Panc1 (cell line): ENCODE measurements around the gene AKR1C2. TPM values are rescaled to one million over a fixed set of nuclear protein-coding genes. Genes with fewer than 3 reads are reported as not detected.
"Not testable (repeated sequence)": the region's sequence is repeated elsewhere in the genome, so short reads cannot be mapped to it uniquely, and the experiment has no call there.

Experiments
- ATAC-seq: fragments of 200-7000 bp; cut with Tn5 transposase; 2 replicates; pipeline ENCODE4 v1.9.1; 2020; ENCODE audit warnings: mild to moderate bottlenecking, moderate library complexity
- BruUV-seq: library from RNA; stranded (reverse); fragments of 400-500 nt; replicated peaks from 2 replicates; lab custom pipeline; 2021; lab: Mats Ljungman, UMichigan
- CTCF ChIA-PET: fragments of 300-600 bp; sonication (Branson Sonifier 250); formaldehyde crosslinking; loops from one replicate; lab custom pipeline; 2022; ENCODE audit warnings: antibody characterized with exemption; lab: Charles Lee
- POLR2A ChIA-PET: fragments of 300-600 bp; sonication (Branson Sonifier 250); formaldehyde crosslinking; loops from one replicate; lab custom pipeline; 2022; ENCODE audit warnings: antibody characterized with exemption; lab: Charles Lee
- DNase-seq: peaks from one replicate; pipeline ENCODE4 v3.0.0-alpha.2; 2010; ENCODE audit warnings: low read depth, low spot score
- H3K27ac ChIP-seq: 2 replicates; pipeline ENCODE4 v1.5.1; 2011; ENCODE audit warnings: mild to moderate bottlenecking, low read length, inconsistent platforms
- H3K27me3 ChIP-seq: fragments of 200-500 bp; sonication (Bioruptor generic); 2 replicates; pipeline ENCODE4 v1.6.0; 2014; ENCODE audit warnings: low read length, inconsistent platforms; ENCODE audit not compliant: control insufficient read depth, insufficient read depth
- H3K36me3 ChIP-seq: fragments of 200-500 bp; sonication (Bioruptor generic); 2 replicates; pipeline ENCODE4 v1.5.1; 2014; ENCODE audit warnings: inconsistent platforms, mild to moderate bottlenecking, low read length, moderate library complexity; ENCODE audit not compliant: control insufficient read depth, insufficient read depth
- H3K4me1 ChIP-seq: 2 replicates; pipeline ENCODE4 v1.5.1; 2011; ENCODE audit warnings: inconsistent platforms, mild to moderate bottlenecking, low read length, moderate library complexity; ENCODE audit not compliant: control insufficient read depth, insufficient read depth
- H3K4me3 ChIP-seq, 2 experiments: 2 replicates each; pipeline ENCODE4 v1.5.1; 2011 to 2012; ENCODE audit warnings: low read depth in 2 of 2, low read length in 2 of 2, mild to moderate bottlenecking in 2 of 2, inconsistent platforms in 1 of 2, moderate library complexity in 1 of 2
- H3K9me3 ChIP-seq: fragments of 200-500 bp; sonication (Bioruptor generic); 2 replicates; pipeline ENCODE4 v1.5.1; 2014; ENCODE audit warnings: low read depth, mild to moderate bottlenecking, inconsistent platforms, low read length, moderate library complexity; ENCODE audit not compliant: control insufficient read depth, insufficient read depth
- POLR2AphosphoS5 ChIP-seq: IDR thresholded peaks from 2 replicates; pipeline ENCODE4 v1.6.1; 2012; ENCODE audit warnings: mild to moderate bottlenecking, low read depth, low read length, moderate library complexity
- SIN3A ChIP-seq: IDR thresholded peaks from 2 replicates; pipeline ENCODE4 v1.6.1; 2012; ENCODE audit warnings: low read depth, mild to moderate bottlenecking, low read length, moderate library complexity, borderline replicate concordance; ENCODE audit not compliant: insufficient read depth
- TCF7L2 ChIP-seq: IDR thresholded peaks from 2 replicates; pipeline ENCODE4 v1.6.1; 2011; ENCODE audit warnings: mild to moderate bottlenecking, low read depth, low read length, inconsistent platforms
- in situ Hi-C: cut with HindIII; loops from 2 replicates; pipeline ENCODE4 v1.10.0; 2016; ENCODE audit warnings: low sequenced_read_pairs, low pct_unique_long_range_greater_than_20kb
- intact Hi-C: fragments of 100-400 bp; cut with micrococcal nuclease; formaldehyde crosslinking; loops from one replicate; pipeline ENCODE4 v1.10.0; 2022; ENCODE audit not compliant: unreplicated experiment
- total RNA-seq: library from RNA; stranded (reverse); gene quantifications from one replicate; pipeline ENCODE4 v1.2.1, GENCODE V29; 2021; ENCODE audit not compliant: unreplicated experiment
- TF ChIP-seq, protein P1 (sequence below), 2 experiments: IDR thresholded peaks; 2 replicates each; pipeline ENCODE4 v1.6.1; 2011 to 2012; ENCODE audit warnings: low read depth in 2 of 2, control low read depth in 1 of 2, low read length in 1 of 2, mild to moderate bottlenecking in 1 of 2, moderate library complexity in 1 of 2; ENCODE audit not compliant: insufficient read depth in 1 of 2
- TF ChIP-seq, protein P2 (sequence below): fragments of 450-650 bp; IDR thresholded peaks from 2 replicates; pipeline ENCODE4 v1.5.1; 2017; ENCODE audit warnings: mild to moderate bottlenecking

Gene AKR1C2
- total RNA-seq, 1 experiment from 2014 or later: 0.33 TPM

GRCh38 chr10:5030989-5031388 is 27.3 kb upstream of the AKR1C2 start:
- Histone ChIP-seq H3K9me3 (peaks cover 6% of the 10 kb centered on the region; the same call in 1 of the 2 replicates), H3K27me3 (no peaks in the 10 kb centered on the region), H3K4me3 (no peak overlapping the region), H3K4me1 (no peaks in the 10 kb centered on the region), H3K36me3 (no peaks in the 10 kb centered on the region), H3K27ac (no peak overlapping the region)
- no peak for ATAC-seq
- in situ Hi-C loops: no loop called here
- intact Hi-C loops: no loop called here
- POLR2A ChIA-PET: no interaction called here
- CTCF ChIA-PET: no interaction called here
- DNase-seq: no peak
- TF ChIP-seq, protein P1, sequence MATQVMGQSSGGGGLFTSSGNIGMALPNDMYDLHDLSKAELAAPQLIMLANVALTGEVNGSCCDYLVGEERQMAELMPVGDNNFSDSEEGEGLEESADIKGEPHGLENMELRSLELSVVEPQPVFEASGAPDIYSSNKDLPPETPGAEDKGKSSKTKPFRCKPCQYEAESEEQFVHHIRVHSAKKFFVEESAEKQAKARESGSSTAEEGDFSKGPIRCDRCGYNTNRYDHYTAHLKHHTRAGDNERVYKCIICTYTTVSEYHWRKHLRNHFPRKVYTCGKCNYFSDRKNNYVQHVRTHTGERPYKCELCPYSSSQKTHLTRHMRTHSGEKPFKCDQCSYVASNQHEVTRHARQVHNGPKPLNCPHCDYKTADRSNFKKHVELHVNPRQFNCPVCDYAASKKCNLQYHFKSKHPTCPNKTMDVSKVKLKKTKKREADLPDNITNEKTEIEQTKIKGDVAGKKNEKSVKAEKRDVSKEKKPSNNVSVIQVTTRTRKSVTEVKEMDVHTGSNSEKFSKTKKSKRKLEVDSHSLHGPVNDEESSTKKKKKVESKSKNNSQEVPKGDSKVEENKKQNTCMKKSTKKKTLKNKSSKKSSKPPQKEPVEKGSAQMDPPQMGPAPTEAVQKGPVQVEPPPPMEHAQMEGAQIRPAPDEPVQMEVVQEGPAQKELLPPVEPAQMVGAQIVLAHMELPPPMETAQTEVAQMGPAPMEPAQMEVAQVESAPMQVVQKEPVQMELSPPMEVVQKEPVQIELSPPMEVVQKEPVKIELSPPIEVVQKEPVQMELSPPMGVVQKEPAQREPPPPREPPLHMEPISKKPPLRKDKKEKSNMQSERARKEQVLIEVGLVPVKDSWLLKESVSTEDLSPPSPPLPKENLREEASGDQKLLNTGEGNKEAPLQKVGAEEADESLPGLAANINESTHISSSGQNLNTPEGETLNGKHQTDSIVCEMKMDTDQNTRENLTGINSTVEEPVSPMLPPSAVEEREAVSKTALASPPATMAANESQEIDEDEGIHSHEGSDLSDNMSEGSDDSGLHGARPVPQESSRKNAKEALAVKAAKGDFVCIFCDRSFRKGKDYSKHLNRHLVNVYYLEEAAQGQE (IDR thresholded peaks at IDR 0.05; ENCODE audit: insufficient read depth in 1 of 2, low read depth in 2 of 2, low read length in 1 of 2): no peak
- TF ChIP-seq, protein P2, sequence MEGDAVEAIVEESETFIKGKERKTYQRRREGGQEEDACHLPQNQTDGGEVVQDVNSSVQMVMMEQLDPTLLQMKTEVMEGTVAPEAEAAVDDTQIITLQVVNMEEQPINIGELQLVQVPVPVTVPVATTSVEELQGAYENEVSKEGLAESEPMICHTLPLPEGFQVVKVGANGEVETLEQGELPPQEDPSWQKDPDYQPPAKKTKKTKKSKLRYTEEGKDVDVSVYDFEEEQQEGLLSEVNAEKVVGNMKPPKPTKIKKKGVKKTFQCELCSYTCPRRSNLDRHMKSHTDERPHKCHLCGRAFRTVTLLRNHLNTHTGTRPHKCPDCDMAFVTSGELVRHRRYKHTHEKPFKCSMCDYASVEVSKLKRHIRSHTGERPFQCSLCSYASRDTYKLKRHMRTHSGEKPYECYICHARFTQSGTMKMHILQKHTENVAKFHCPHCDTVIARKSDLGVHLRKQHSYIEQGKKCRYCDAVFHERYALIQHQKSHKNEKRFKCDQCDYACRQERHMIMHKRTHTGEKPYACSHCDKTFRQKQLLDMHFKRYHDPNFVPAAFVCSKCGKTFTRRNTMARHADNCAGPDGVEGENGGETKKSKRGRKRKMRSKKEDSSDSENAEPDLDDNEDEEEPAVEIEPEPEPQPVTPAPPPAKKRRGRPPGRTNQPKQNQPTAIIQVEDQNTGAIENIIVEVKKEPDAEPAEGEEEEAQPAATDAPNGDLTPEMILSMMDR: no peak
- TF ChIP-seq TCF7L2 (no peak), POLR2AphosphoS5 (no peak), SIN3A (no peak)
- no TSS peak for BruUV-seq

DNA sequence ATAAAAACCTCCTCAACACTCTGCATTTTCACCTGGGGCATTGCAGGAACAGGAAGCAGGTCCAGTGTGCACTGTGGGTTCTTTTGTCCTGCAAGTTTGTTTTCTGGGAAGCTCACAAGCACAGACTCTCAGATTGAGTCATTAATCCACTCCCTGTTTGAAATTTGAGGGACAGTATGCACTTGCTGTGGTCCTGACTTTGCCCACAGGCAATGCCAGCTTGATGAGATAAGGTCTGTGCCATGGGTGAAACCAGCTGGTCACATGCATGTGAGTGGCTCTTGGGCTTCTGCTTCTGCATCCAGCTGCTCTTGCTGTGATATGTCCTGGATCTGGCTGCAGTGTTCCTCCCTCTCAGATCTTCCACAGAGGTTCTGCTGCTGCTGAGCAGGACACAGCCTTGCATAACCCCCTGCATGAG is 21.8 kb upstream of the AKR1C2 start:
- H3K27ac ChIP-seq, CTCF ChIA-PET, H3K4me1 ChIP-seq, H3K27me3 ChIP-seq, intact Hi-C loops, DNase-seq, ATAC-seq, H3K4me3 ChIP-seq, H3K9me3 ChIP-seq, H3K36me3 ChIP-seq, POLR2A ChIA-PET, in situ Hi-C loops, BruUV-seq: not testable (repeated sequence)

DNA sequence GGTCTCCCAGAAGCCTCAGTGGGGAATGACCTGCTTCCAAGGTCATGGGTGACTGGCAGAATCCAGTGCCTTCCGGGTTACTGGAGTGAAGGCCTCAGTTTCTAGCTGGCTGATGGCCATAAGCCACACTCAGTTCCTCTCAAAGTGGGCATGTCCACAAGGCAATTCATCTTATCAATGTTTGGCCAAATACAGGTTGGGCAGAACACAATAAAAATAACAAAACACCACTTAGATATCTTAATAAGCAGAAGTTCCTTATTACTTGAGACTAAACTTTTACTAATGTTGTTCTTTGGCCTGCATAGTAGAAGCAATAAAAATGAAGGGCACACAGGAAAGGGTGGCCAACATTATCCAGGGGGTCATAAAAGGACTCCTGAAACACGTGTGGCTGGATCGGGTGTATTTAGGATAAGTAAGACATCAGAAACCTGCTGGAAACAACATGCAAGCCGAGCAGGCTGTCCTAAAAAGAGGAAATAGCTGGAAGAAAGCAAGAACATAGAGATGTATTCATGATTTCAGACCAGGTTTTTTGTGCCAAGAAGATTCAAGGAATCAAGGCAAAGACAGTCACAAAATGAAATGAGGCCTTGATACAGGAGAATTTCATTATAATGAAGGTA is 19.6 kb upstream of the AKR1C2 start:
- ATAC-seq (no peak), DNase-seq (no peak)
- Histone ChIP-seq H3K27ac (no peak overlapping the region), H3K9me3 (no peaks in the 10 kb centered on the region), H3K4me1 (no peaks in the 10 kb centered on the region), H3K36me3 (no peaks in the 10 kb centered on the region), H3K27me3 (no peaks in the 10 kb centered on the region), H3K4me3 (no peak overlapping the region)
- TF ChIP-seq, protein P2: no peak
- TF ChIP-seq TCF7L2: no peak
- TF ChIP-seq POLR2AphosphoS5: no peak
- TF ChIP-seq SIN3A: no peak
- TF ChIP-seq, protein P1 (IDR thresholded peaks at IDR 0.05; ENCODE audit: insufficient read depth in 1 of 2, low read depth in 2 of 2, low read length in 1 of 2): no peak
- in situ Hi-C loops (no loop called here), intact Hi-C loops (no loop called here)
- ChIA-PET CTCF (no interaction called here), POLR2A (no interaction called here)
- BruUV-seq: no TSS peak
